HG03442 (cell line): ENCODE results near the gene FMN1.

Experiments used
- ATAC-seq: cut with Tn5 transposase; IDR thresholded peaks from one replicate; pipeline ENCODE4 v1.9.1; 2021; ENCODE audit warnings: mild to moderate bottlenecking, moderate library complexity; ENCODE audit not compliant: unreplicated experiment

The FMN1 gene

DNA sequence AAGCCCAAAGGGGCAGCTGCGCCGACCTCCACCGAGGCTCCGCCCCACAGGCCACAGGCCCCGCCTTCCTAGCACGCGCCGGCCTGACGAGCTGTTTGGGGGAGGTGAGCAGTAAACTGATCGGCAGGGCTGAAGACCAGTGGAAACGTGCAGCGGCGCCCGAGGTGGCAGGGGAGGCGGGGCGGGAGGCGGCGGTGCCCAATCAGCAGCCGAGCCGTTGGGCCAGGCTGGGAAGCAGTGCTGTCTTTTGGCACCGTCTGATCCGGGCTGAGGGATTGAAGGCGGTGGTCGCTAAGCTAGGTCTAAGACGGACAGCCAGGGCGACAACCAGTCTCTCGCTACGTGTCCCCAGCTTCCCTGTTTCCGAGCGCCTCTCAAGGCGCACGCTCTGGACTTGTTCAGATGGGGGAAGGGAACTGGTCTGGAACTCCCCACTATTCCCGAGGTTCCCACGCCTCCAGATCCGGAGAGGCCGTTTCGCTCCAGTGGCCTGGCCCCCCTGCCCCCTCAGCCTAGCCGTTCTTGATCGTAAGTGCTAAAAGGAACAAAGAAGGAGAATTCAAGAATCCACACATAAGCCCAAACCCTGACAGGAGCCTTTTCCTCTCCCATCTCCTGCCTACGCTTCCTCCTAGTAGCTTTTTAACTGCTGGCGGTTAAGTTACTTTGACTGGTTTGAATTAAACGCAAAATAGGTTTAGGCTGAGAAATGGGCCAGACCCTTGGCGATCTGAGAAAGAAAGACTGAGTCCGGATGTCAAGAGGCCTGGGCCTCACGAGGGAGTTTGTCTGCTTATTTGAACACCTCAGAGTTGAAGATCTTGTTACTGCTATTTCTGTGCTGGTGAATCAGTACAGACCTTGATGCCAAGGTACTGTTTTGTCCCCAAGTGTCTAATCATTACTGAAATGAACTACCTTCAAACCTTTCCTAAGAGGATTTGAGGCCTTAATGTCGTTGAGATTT is at the start of gene FMN1:
FMN1 (minus strand) TSS at position 11 of the 967 bp plus-strand sequence. CDS start 39,800 bp downstream, outside the sequence.
- peak; percentile 98 for ATAC-seq

DNA sequence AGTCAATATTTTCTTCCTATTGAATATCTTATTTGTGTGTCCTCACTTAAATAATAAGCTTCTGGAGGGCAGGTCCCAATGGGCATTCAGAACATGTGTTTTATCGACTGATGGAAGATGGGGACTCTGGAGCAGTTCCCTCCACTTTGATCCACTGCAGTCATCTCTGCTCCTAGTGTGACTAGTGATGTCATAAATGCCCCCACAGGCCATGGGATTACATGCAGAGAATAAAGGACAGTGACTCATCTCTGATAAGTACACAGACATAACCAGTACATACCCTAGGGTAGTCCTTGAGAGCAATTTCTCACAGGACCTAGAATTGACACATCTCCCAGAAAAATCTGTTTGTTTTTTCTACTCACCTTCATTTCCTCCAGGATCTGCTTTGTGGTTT is 49.4 kb upstream of the FMN1 start:
- no peak for ATAC-seq

GRCh38 chr15:33243393-33243792 is 48.9 kb upstream of the FMN1 start:
- no peak for ATAC-seq

DNA sequence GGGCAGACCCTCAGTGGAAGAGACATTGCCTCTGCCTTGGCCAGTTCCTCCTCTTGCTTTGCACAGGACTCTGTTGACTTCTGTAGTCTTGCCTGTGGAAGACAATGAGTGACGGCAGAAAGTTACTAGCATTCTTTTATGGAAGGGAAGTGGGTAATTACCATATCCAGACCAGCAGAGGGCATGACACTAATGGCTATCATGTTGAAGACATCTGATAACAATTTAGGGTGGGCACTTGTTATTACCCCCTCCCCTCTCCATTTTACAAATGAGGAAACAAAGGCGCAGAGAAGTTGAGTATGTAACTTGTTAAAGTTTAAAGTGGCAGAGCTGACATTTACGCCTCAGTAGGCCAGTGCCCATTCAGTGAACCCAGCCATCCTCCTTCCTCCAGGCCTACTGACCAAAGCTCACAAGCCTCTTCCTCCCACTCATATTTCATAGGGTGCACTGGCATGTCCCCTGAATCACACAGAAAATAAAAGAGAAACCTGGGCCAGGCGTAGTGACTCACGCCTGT is 48.2 kb upstream of the FMN1 start:
- no peak for ATAC-seq

DNA sequence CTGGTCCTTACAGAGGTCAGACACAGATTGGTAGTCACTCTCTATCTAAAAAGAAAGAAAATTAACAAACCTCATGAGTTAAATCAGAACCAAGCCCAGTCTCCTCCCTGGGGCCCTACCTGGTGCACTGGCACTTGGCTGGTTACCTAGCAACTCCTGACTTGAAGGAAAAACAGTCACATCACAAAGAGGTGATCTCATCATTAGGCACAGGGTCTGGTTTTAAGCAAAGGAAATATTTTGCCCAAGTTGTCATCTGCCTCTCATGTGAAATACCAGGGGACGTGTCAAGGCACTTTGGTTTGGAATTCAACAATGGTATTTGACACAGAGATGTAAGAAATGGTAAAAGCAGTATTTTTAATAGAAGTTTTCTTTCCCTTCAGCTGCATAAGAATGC is 47.7 kb upstream of the FMN1 start:
- no peak for ATAC-seq

GRCh38 chr15:33236841-33237509 is 42.5 kb upstream of the FMN1 start:
- ATAC-seq: no peak

DNA sequence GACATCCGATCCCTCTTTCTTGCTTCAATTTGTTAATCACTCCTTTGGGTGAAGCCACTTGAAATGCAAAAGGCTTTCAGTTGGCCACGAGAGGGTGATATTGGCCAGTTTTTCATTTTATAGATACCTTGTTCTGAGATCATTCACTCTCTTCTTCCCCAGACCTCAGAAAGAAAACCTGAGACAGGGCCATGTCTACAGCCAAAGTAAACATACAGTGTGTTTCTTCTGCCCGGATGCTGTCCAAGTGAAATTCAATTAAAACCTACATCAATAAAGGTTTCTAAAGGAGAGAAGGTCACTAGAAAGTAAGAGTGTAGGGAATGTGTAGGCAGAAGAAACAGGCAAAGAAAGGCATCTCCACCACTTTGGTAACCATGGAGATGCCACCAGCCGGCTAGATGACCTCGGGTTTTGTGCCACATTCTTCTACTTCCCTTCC is 39.5 kb upstream of the FMN1 start:
- no peak for ATAC-seq

DNA sequence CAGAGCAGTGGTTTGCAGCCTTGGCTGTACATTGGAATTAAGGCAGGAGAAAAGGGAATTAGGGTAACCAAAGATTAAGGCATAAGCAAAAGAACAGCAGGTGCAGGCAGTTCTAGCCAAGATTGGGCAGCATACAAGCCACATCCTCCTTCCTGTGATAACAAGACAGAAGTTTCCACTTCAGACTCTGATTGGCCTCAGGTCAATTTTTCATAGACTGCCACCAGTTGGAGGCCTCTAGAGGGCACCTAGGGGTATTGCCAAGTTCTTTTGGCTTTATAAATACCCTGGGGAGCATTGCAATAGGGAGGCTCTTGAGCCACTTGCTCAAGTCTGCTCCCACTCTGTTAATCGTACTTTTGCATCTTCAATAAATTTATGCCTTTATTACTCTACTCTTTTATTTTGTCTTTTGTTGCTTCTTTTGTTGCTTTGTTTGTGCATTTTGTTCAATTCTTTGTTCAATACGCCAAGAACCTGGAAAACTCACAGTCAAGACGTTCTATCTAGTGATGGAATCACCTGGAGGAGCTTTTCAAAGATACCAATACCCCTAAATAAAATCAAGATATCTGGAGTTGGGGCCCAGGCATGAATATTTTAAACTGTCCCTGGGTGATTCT is 32.2 kb upstream of the FMN1 start:
- peak; percentile 95 for ATAC-seq

DNA sequence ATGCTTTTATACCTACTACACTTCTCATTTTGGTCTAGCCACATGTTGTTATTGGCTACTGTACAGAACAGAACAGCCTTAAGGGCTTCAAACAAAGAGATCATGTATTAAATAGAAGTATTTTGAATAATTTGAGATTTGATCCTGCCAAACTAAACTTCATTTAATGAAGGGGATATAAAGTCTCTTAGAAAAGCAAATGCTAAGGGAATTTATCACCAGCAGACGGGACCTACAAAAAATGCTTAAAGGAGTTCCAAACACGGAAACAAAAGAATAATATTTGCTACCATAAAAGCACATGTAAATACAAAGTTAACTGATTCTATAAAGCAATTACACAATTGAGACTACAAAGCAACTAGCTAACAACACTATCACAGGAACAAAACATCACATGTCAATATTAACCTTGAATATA is 23.6 kb upstream of the FMN1 start:
- ATAC-seq: no peak

GRCh38 chr15:33215941-33216872 is 21.7 kb upstream of the FMN1 start:
- no peak for ATAC-seq

GRCh38 chr15:33211176-33211808 is 16.8 kb upstream of the FMN1 start:
- no peak for ATAC-seq

DNA sequence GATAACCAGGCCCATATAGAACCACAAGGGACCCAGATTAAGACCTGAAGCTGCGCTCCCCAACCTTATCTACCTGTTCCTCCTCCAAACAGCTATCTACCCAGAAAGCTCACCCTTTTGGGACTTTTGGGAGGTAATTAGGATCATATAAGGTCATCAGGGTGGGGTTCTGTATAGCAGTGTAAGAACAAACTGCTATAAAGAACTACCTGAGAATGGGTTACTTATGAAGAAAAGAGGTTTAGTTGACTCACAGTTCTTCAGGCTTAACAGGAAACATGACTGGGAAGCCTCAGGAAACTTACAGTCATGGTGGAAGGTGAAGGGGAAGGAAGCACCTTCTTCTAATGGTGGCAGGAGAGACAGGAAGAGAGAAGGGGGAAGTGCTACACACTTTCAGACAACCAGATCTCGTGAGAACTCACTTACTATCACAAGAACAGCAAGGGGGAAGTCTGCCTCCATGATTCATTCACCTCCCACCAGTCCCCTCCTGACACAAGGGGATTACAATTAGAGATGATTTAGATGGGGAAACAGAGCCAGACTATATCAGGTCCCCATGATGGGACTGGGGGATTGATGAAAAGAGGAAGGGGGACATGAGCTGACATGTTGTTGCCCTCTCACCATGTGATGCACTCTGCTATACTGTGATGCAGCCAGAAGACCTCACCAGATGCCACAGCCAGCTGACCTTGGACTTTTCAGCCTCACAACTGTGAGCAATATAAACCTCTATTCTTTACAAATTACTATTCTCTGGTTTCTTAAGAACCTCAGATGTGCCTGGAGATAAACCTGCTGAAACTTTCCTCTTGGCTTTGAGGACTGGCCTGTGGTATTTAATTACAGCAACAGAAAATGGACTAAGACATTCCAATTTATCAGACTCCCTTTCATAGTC is 15.3 kb upstream of the FMN1 start:
- no peak for ATAC-seq

DNA sequence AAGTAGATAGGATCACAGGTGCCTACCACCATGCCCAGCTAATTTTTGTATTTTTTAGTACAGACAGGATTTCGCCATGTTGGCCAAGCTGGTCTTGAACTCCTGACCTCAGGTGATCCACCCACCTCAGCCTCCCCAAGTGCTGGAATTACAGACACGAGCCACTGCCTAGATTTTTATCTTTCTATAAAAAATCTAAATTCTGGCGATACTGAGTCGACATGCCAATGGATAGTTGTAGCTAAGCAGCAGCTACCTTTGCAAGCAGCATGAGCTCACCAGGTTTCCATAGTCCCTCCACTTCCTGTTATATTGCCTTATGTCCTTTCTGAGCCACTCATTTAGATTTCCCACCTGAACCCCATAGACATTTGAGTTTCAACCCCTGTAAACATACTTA is 13.1 kb upstream of the FMN1 start:
- no peak for ATAC-seq

- ATAC-seq: no peak
These were observed 11.9 kb upstream of the FMN1 start for GRCh38 chr15:33206366-33206765.

DNA sequence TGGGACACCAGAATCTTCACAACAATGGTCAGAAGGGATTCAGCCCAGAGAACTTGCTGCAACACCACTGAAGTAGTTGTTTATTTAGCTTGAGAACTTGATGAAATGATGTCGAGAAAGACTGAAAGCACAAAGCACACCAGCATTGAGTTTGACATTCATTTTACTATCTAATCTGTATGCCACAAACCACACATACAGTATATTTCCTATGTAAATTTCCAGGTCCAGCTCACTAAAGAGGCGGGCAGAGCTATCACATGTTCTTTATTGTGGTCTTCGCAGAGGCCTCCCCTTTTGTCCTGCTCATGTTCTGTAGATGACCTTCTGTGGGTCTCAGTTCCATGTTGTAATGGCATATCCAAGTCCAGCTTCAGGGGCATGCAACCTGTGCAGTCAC is 10.4 kb upstream of the FMN1 start:
- ATAC-seq: no peak

GRCh38 chr15:33204087-33204486 is 9.6 kb upstream of the FMN1 start:
- no peak for ATAC-seq

DNA sequence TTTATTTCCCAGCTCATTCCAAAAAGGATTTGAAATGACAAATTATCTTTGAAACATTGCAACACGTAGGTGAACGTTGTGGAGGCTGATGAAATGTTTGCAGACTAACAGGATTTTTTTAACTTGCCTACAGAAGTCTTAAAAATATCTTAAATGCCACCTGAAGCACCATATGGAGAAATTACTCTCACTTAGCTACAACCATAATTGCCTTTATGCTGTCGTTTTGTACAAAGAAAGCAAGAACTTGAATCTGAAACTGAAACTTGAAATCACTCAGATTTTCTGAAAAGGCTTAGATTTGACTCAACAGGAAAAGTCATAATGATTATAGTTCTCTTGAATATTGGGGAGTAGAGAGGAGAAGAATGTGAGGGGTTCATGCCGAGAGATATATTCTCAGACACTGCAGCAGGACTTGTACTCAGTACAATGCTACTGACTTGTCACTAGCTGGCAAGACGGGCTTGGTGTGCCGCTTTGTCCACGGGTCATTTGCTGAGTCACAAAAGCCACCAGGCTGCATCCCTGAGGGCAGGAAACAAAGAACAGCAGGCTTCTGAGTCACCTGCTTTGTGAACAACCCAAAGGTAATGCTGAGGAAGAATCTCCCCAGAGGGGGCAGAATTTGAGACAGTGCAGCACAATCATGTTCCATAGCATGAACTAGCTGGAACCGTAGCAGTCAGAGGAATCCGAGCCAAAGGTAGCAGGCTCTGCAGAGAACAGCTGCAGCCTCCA is 7.1 kb upstream of the FMN1 start:
- peak; percentile 85 for ATAC-seq

GRCh38 chr15:33200903-33201302 is 6.4 kb upstream of the FMN1 start:
- no peak for ATAC-seq
